GM21825 (cell line): ENCODE results near the gene EPHA6.
"Not testable (repeated sequence)": the region's sequence is repeated elsewhere in the genome, so short reads cannot be mapped to it uniquely, and the experiment has no call there.

Experiments used
- ATAC-seq: cut with Tn5 transposase; IDR thresholded peaks from one replicate; pipeline ENCODE4 v1.9.1; 2021; ENCODE audit warnings: mild to moderate bottlenecking, moderate library complexity; ENCODE audit not compliant: unreplicated experiment

Gene EPHA6

GRCh38 chr3:96900566-96900965 lies 86.2 kb downstream of the EPHA6 start:
- ATAC-seq: no peak

GRCh38 chr3:96915445-96915844 lies 101.1 kb downstream of the EPHA6 start:
- no peak for ATAC-seq

- ATAC-seq: no peak
Measured at GRCh38 chr3:96931119-96931862, 116.9 kb downstream of the EPHA6 start.

DNA sequence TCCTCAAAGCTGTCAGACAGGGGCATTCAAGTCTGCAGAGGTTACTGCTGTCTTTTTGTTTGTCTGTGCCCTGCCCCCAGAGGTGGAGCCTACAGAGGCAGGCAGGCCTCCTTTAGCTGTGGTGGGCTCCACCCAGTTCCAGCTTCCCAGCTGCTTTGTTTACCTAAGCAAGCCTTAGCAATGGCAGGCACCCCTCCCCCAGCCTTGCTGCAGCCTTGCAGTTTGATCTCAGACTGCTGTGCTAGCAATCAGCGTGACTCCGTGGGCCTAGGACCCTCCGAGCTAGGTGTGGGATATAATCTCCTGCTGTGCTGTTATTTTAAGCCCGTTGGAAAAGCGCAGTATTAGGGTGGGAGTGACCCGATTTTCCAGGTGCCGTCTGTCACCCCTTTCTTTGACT lies 127.7 kb downstream of the EPHA6 start:
- ATAC-seq: not testable (repeated sequence)

DNA sequence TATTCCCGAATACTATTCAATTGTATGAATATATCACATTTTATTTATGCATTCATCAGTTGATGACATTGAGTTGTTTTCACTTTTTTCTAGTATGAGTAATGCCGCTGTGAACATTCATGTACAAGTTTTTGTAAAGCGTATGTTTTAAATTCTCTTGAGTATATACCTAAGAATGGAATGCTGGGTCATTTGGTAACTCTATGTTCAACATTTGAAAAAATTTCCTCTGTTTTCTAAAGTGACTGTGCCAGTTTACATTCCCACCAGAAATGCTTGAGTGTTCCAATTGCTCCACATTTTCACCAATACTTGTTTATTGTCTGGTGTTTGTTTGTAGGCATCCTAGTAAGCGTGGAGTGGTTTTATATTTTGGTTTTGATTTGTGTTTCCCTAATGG lies 144.5 kb downstream of the EPHA6 start:
- no peak for ATAC-seq

GRCh38 chr3:96959474-96959873 lies 145.1 kb downstream of the EPHA6 start:
- no peak for ATAC-seq

DNA sequence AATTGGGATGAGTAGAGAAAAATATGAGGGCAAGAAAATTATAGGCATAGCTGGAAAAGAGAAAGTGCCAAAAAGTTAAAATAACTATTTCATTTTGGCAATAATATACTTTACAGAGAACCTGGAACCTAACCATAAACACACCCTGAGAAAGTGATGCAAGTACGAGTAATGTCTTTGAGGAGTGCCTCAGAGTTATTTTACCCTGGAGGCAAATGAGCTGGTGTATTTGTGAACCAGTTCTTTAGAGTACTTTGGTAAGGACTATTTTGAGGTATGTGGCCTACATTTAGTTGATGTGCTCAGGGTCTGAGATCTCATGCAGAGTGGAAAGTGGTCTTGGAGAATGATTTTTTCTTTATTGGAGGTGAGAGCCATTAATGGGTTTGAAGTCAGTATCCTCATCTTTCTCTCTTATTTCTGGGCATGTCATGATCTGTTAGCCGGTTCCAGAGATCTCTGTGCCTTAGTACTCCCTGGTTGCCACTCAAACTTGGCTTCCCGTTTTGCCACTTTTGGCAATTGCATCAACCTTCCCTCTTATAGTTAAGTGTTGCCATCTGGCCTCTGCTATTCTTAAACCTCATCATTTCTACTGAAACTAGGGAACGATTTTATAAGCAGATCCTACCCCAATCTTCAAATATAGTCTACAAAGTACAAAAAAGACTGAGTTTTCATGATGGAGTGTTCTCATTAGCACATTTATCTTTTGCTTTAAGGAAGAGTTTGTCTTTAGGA lies 145.7 kb downstream of the EPHA6 start:
- ATAC-seq: no peak

GRCh38 chr3:96960661-96961330 lies 146.4 kb downstream of the EPHA6 start:
- ATAC-seq: no peak

DNA sequence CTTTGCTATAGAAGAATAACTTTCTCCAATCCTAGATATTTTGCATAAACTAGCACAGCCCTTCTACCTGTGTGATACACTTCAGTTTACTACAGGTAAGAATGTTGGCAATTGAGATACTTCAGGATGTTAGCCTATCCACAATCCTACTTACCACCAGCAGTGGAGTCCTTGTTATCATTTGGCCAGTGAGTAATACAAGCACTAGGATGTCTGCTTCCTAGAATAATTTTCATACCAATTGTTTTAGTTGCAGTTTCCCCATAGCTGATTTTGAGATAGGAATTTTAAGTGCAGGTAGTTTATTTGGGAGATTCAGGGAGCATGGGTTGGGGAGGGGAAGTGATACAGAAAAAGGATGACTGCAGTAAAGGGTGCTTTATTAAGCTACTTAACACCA lies 147.2 kb downstream of the EPHA6 start:
- ATAC-seq: no peak

- ATAC-seq: no peak
Measured at GRCh38 chr3:96966181-96966929, 152.0 kb downstream of the EPHA6 start.

DNA sequence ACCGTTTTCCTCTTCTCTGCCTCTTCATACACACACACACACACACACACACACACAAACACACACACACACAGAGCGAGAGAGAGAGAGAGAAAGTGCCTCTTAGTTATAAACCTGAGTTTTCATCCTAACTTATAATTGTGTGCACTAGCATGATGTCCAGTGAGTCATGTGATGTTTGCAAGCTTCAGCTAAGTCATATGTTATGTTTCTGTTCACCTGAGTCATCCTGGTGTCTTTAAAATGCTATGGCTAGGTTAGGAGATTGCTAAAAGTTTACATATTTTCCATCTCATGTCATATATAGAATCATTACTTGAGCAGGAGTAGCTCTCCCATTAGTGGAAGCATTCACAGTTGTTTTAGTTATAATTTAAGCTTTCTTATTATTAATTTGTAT lies 155.8 kb downstream of the EPHA6 start:
- ATAC-seq: no peak

- no peak for ATAC-seq
Measured at GRCh38 chr3:96977671-96978070, 163.3 kb downstream of the EPHA6 start.

DNA sequence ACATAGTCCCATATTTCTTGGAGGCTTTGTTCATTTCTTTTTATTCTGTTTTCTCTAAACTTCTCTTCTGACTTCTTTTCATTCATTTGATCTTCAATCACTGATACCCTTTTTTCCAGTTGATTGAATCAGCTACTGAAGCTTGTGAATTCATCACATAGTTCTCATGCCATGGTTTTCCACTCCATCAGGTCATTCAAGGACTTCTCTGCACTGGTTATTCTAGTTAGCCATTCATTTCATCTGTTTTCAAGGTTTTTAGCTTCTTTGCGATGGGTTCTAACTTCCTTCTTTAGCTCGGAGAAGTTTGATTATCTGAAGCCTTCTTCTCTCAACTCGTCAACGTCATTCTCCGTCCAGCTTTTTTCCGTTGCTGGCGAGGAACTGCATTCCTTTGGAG lies 169.3 kb downstream of the EPHA6 start:
- ATAC-seq: not testable (repeated sequence)

DNA sequence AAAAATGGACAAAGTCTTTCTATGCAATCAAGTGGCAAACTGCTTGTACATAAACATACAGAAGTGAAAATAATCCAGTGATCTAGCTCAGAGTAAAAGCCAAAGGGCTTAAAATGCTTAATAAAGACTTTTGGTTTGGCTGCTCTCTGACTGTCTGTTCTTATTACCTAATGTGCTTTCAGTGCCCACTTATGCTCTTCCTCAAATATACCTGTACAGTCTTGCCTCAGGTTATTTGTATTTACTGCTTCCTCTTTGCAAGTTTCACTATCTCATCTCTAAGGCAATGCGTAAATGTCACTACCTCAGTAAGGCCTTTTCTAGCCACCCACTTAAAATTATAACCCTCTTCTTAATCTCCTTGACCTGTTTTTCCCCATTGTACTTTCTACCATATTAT lies 171.8 kb downstream of the EPHA6 start:
- no peak for ATAC-seq

- no peak for ATAC-seq
Measured at GRCh38 chr3:96991231-96991630, 176.8 kb downstream of the EPHA6 start.

DNA sequence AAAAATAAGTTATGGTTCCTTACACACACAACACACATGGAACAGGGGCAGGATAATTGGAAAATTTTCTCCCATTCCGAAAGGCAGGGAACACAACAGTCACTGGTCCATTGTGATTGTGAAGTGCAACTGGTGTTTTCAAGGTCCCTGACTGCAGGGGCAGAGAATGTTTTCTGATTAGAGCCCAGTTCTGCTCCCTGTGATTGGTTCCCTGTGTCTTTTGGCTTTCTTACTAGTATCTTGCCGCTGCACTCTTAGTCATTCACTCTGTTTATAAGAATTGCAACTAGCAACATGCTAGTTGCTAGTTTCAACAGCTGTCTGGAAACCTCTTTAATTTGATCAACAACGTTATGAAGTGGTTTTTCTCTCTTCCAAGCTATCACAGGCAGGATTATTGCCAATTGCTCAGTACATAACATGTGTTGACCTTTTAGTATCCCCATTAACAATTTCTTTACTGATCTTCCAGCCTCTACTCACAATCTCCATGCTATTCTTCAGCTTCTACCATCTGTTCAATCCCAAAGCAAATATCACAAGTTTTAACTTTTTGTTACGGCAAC lies 177.5 kb downstream of the EPHA6 start:
- ATAC-seq: no peak

GRCh38 chr3:96994988-96995387 lies 180.6 kb downstream of the EPHA6 start:
- ATAC-seq: no peak

GRCh38 chr3:96996009-96996408 lies 181.6 kb downstream of the EPHA6 start:
- no peak for ATAC-seq

DNA sequence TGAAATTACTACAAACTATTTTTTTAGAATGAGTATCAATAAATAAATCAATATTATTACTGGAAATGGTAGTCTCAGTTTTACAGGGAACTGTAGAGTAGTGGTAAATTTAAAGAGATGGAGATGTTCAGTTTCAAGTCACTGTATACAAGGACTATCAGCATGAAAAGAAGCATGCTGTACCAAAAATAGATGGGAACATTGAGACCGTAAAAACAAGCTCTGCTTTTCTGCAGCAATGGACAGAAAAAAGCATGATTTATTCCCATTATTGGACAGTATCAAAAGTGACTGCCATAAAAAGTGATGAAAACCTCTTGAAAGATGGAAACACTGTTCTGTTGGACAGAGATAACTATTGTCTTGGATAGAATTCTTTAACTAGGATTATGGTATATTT lies 187.2 kb downstream of the EPHA6 start:
- ATAC-seq: no peak

DNA sequence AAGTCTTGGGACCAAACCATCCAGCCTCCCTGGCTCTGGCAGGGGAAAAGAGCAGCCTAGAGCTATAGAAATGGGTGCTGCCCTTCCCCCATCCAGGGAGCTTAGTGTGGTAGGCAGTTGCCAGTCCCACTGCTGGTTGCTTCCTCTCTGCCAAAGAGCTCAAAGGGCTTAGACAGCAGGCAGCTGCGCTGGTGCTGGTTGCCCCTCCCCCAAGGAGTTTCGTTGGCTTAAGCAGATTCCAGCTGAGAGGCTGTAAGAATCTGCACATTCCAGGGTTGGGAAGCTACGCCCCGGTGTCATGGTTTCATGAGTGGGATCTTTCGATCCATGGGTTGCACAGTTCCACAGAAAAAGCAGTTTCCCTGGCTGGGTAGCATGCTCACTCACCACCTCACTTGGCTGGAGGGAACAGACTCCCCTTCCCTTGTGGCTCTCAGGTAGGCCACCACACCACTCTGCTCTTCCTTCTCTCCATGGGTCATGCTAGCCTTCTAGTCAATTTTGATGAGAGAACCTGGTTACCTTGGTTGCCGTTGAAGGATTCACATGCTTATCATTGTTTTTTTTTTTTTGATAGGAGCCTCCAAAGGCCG lies 195.1 kb downstream of the EPHA6 start:
- ATAC-seq: no peak
